Neural cell (in vitro differentiated cells): Measurements from ENCODE around the gene GNAS-AS1. TPM values are rescaled to one million over a fixed set of nuclear protein-coding genes. Genes with fewer than 3 reads are reported as not detected.
A peak's percentile ranks its signal among the peaks of the same experiment; 100 is the strongest.

Source experiments
- H2AFZ ChIP-seq: fragments of 200-600, 300-800 bp; sonication (generic), shearing (Covaris generic); 2 replicates; pipeline ENCODE4 v1.6.0; 2014; ENCODE audit warnings: low read depth, mild to moderate bottlenecking, antibody characterized with exemption, low read length, moderate library complexity
- H3F3A ChIP-seq: fragments of 200-600 bp; shearing (Covaris generic); 2 replicates; pipeline ENCODE4 v1.6.1; 2016; ENCODE audit warnings: mild to moderate bottlenecking, moderate library complexity, mixed read lengths, antibody characterized with exemption, low read length; ENCODE audit not compliant: insufficient read depth, poor library complexity, severe bottlenecking
- H3K27ac ChIP-seq: fragments of 200-600, 300-800 bp; sonication (generic), shearing (Covaris generic); 2 replicates; pipeline ENCODE4 v1.5.1; 2014; ENCODE audit warnings: mild to moderate bottlenecking, low read length, moderate library complexity
- H3K27me3 ChIP-seq: fragments of 300-800, 200-600 bp; sonication (generic), shearing (Covaris generic); 2 replicates; pipeline ENCODE4 v1.6.0; 2014; ENCODE audit warnings: mild to moderate bottlenecking, low read depth, low read length, moderate library complexity; ENCODE audit not compliant: insufficient read depth
- H3K36me3 ChIP-seq: fragments of 300-800, 200-600 bp; sonication (generic), shearing (Covaris generic); 2 replicates; pipeline ENCODE4 v1.5.1; 2014; ENCODE audit warnings: mild to moderate bottlenecking, antibody characterized with exemption, low read length, moderate library complexity; ENCODE audit not compliant: insufficient read depth
- H3K4me2 ChIP-seq: fragments of 300-800, 200-600 bp; sonication (generic), shearing (Covaris generic); 2 replicates; pipeline ENCODE4 v1.6.0; 2014; ENCODE audit warnings: mild to moderate bottlenecking, low read length
- H3K4me3 ChIP-seq: fragments of 300-800, 200-600 bp; sonication (generic), shearing (Covaris generic); 2 replicates; pipeline ENCODE4 v1.5.1; 2014; ENCODE audit warnings: mild to moderate bottlenecking, low read length, moderate library complexity
- H3K79me2 ChIP-seq: fragments of 200-600 bp; shearing (Covaris generic); replicated peaks from 2 replicates; pipeline ENCODE4 v1.6.0; 2014; ENCODE audit warnings: mild to moderate bottlenecking, low read length, moderate library complexity; ENCODE audit not compliant: insufficient read depth
- H3K9ac ChIP-seq: fragments of 300-800, 200-600 bp; sonication (generic), shearing (Covaris generic); 2 replicates; pipeline ENCODE4 v1.6.1; 2016; ENCODE audit warnings: mild to moderate bottlenecking, low read length, mixed read lengths
- H3K9me2 ChIP-seq: fragments of 200-600 bp; shearing (Covaris generic); 2 replicates; pipeline ENCODE4 v1.6.1; 2016; ENCODE audit warnings: mild to moderate bottlenecking, low read length, mixed read lengths; ENCODE audit not compliant: insufficient read depth
- H3K9me3 ChIP-seq: fragments of 200-600, 300-800 bp; sonication (generic), shearing (Covaris generic); 2 replicates; pipeline ENCODE4 v1.6.1; 2016; ENCODE audit warnings: mild to moderate bottlenecking, mixed run types, low read length, moderate library complexity, mixed read lengths
- H4K20me1 ChIP-seq: fragments of 200-600 bp; shearing (Covaris generic); 2 replicates; pipeline ENCODE4 v1.6.1; 2016; ENCODE audit warnings: mild to moderate bottlenecking, mixed run types; ENCODE audit not compliant: insufficient read depth
- EP300 ChIP-seq: fragments of 450-650 bp; conservative IDR thresholded peaks from 2 replicates; pipeline ENCODE4 v1.6.1; 2014; ENCODE audit warnings: antibody characterized with exemption, mild to moderate bottlenecking, moderate library complexity; ENCODE audit not compliant: poor library complexity, severe bottlenecking
- EZH2 ChIP-seq: fragments of 200-600, 300-800 bp; shearing (Covaris generic), sonication (generic); IDR thresholded peaks from 2 replicates; pipeline ENCODE4 v1.6.1; 2014; ENCODE audit warnings: antibody characterized with exemption, low read length, borderline replicate concordance, mild to moderate bottlenecking; ENCODE audit not compliant: insufficient read depth, poor library complexity, severe bottlenecking
- MXI1 ChIP-seq: fragments of 450-650 bp; conservative IDR thresholded peaks from 2 replicates; pipeline ENCODE4 v1.6.1; 2014; ENCODE audit warnings: antibody characterized with exemption, mild to moderate bottlenecking; ENCODE audit not compliant: poor library complexity, severe bottlenecking
- POLR2AphosphoS5 ChIP-seq: IDR thresholded peaks from 2 replicates; pipeline ENCODE4 v1.6.1; 2012
- RAD21 ChIP-seq: fragments of 450-650 bp; conservative IDR thresholded peaks from 2 replicates; pipeline ENCODE4 v1.6.1; 2014; ENCODE audit warnings: antibody characterized with exemption, mild to moderate bottlenecking, moderate library complexity
- SMC3 ChIP-seq: fragments of 450-650 bp; conservative IDR thresholded peaks from 2 replicates; pipeline ENCODE4 v1.6.1; 2014; ENCODE audit warnings: antibody characterized with exemption, mild to moderate bottlenecking, moderate library complexity; ENCODE audit not compliant: poor library complexity
- TAF1 ChIP-seq: IDR thresholded peaks from 2 replicates; pipeline ENCODE4 v1.6.1; 2012; ENCODE audit warnings: low read depth
- polyA plus RNA-seq: library from polyadenylated mRNA; depleted of rRNA; stranded (reverse); fragments of >200 nt; gene quantifications from 2 replicates; pipeline ENCODE4 v1.2.3, GENCODE V29; 2014
- TF ChIP-seq, protein P1 (sequence below): fragments of 450-650 bp; IDR thresholded peaks from 2 replicates; pipeline ENCODE4 v1.5.1; 2014; ENCODE audit warnings: antibody characterized with exemption, mild to moderate bottlenecking, moderate library complexity; ENCODE audit not compliant: poor library complexity, severe bottlenecking
- TF ChIP-seq, protein P2 (sequence below): IDR thresholded peaks from 2 replicates; pipeline ENCODE4 v1.6.1; 2012; ENCODE audit warnings: borderline replicate concordance

GNAS-AS1 gene
- polyA plus RNA-seq, 1 donor from 2014 or later: not detected

DNA sequence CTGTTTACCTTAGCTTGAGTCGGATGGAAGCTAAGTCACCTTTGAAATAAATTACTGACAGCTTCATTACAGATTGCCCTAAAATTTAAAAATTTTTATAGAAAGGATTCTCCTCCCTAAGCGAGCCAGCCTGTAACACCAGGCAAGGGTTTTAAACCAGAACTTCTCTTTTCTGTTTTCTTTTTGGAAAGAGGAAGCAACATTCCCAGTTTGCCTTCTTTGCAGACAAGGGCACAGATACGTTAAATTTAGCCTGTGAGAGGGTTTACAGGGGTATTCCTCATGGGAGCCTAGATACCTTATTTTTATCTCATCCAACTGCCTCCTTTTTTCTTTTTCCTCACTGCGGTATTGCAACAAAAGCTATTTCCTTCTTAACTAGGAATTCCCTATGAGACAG is 46.8 kb upstream of the GNAS-AS1 start:
- no peak for TF ChIP-seq MXI1
- no peak for TF ChIP-seq SMC3
- TF ChIP-seq TAF1: no peak
- TF ChIP-seq POLR2AphosphoS5: no peak
- TF ChIP-seq EZH2: no peak
- no peak for TF ChIP-seq EP300
- no peak for TF ChIP-seq RAD21
- TF ChIP-seq, protein P1, sequence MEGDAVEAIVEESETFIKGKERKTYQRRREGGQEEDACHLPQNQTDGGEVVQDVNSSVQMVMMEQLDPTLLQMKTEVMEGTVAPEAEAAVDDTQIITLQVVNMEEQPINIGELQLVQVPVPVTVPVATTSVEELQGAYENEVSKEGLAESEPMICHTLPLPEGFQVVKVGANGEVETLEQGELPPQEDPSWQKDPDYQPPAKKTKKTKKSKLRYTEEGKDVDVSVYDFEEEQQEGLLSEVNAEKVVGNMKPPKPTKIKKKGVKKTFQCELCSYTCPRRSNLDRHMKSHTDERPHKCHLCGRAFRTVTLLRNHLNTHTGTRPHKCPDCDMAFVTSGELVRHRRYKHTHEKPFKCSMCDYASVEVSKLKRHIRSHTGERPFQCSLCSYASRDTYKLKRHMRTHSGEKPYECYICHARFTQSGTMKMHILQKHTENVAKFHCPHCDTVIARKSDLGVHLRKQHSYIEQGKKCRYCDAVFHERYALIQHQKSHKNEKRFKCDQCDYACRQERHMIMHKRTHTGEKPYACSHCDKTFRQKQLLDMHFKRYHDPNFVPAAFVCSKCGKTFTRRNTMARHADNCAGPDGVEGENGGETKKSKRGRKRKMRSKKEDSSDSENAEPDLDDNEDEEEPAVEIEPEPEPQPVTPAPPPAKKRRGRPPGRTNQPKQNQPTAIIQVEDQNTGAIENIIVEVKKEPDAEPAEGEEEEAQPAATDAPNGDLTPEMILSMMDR: no peak
- Histone ChIP-seq H3K9me2 (no peaks in the 10 kb centered on the region), H3F3A (no peaks in the 10 kb centered on the region), H3K36me3 (no peaks in the 10 kb centered on the region), H3K79me2 (peaks cover 100% of the 10 kb centered on the region), H3K27me3 (no peaks in the 10 kb centered on the region), H3K9ac (no peak overlapping the region), H3K4me2 (no peak overlapping the region), H3K27ac (peak overlapping the region; percentile 20), H3K9me3 (no peaks in the 10 kb centered on the region), H3K4me3 (no peak overlapping the region), H4K20me1 (peaks cover 3% of the 10 kb centered on the region), H2AFZ (no peak overlapping the region)

DNA sequence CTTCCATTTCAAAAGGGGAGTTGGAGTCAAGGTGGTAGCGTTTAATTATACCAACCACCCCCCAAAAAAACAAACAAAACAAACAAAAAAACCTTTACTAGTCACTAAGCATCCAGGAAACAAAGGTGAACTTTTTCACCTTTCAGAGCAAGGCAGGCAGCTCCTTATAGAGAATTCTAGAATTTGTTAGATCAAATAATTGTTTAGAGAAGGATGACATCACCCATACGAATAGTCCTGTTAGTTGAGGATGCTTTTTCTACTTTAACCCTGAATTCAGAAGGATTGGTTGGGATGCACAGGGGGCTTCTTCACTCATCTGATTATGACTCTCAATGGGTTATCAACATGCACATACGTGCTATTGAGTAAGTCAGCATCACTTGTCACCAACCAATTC is 46.1 kb upstream of the GNAS-AS1 start:
- Histone ChIP-seq H4K20me1 (no peaks in the 10 kb centered on the region), H3K9ac (no peak overlapping the region), H3K27me3 (no peaks in the 10 kb centered on the region), H3K27ac (peak overlapping the region; percentile 99), H3K36me3 (no peaks in the 10 kb centered on the region), H2AFZ (no peak overlapping the region), H3K9me3 (no peaks in the 10 kb centered on the region), H3K79me2 (peaks cover 93% of the 10 kb centered on the region), H3F3A (no peaks in the 10 kb centered on the region), H3K4me2 (no peak overlapping the region), H3K9me2 (no peaks in the 10 kb centered on the region), H3K4me3 (no peak overlapping the region)
- TF ChIP-seq RAD21 (no peak), POLR2AphosphoS5 (no peak), EP300 (no peak), EZH2 (no peak), MXI1 (no peak), SMC3 (no peak), TAF1 (no peak)
- TF ChIP-seq, protein P1: no peak
- TF ChIP-seq, protein P2, sequence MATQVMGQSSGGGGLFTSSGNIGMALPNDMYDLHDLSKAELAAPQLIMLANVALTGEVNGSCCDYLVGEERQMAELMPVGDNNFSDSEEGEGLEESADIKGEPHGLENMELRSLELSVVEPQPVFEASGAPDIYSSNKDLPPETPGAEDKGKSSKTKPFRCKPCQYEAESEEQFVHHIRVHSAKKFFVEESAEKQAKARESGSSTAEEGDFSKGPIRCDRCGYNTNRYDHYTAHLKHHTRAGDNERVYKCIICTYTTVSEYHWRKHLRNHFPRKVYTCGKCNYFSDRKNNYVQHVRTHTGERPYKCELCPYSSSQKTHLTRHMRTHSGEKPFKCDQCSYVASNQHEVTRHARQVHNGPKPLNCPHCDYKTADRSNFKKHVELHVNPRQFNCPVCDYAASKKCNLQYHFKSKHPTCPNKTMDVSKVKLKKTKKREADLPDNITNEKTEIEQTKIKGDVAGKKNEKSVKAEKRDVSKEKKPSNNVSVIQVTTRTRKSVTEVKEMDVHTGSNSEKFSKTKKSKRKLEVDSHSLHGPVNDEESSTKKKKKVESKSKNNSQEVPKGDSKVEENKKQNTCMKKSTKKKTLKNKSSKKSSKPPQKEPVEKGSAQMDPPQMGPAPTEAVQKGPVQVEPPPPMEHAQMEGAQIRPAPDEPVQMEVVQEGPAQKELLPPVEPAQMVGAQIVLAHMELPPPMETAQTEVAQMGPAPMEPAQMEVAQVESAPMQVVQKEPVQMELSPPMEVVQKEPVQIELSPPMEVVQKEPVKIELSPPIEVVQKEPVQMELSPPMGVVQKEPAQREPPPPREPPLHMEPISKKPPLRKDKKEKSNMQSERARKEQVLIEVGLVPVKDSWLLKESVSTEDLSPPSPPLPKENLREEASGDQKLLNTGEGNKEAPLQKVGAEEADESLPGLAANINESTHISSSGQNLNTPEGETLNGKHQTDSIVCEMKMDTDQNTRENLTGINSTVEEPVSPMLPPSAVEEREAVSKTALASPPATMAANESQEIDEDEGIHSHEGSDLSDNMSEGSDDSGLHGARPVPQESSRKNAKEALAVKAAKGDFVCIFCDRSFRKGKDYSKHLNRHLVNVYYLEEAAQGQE: no peak
